ENCODE data around the gene TCF4. TPM values are rescaled to one million over a fixed set of nuclear protein-coding genes. Genes with fewer than 3 reads are reported as not detected.

The TCF4 gene
- total RNA-seq, 1 donor from 2014 or later, result 15.7 TPM

DNA sequence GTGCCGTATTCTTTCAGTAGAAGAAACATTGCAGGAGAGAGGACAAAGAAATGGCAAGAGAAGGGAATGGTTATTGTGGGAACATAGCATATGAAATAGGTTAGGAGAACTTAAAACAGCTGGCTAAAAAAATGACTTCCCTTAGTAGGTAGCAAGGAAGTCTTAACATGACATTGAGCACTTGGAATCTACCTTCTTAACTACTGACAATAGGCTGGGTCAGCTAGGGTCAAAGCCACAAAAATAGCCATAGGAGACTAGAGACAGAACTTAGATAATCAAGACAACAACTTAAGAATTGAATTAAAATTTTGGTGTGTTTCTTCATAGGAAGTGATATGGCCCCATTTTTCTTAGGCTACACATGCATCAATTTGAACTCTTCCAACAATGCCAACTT, 227.9 kb downstream of the TCF4 start:
- Histone ChIP-seq H3K36me3 (ENCODE audit: control insufficient read depth, insufficient read depth, low read length) (no peaks in the 10 kb centered on the region), H3K4me3 (ENCODE audit: low read depth, low read length) (no peak overlapping the region), H3K27me3 (ENCODE audit: control insufficient read depth, insufficient read depth, low read length) (no peaks in the 10 kb centered on the region)
- DNase-seq (ENCODE audit: low read depth), result no peak
- TF ChIP-seq, protein P1, sequence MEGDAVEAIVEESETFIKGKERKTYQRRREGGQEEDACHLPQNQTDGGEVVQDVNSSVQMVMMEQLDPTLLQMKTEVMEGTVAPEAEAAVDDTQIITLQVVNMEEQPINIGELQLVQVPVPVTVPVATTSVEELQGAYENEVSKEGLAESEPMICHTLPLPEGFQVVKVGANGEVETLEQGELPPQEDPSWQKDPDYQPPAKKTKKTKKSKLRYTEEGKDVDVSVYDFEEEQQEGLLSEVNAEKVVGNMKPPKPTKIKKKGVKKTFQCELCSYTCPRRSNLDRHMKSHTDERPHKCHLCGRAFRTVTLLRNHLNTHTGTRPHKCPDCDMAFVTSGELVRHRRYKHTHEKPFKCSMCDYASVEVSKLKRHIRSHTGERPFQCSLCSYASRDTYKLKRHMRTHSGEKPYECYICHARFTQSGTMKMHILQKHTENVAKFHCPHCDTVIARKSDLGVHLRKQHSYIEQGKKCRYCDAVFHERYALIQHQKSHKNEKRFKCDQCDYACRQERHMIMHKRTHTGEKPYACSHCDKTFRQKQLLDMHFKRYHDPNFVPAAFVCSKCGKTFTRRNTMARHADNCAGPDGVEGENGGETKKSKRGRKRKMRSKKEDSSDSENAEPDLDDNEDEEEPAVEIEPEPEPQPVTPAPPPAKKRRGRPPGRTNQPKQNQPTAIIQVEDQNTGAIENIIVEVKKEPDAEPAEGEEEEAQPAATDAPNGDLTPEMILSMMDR (IDR thresholded peaks at IDR 0.05; ENCODE audit: insufficient read depth, low read length, poor library complexity, severe bottlenecking), result no peak

DNA sequence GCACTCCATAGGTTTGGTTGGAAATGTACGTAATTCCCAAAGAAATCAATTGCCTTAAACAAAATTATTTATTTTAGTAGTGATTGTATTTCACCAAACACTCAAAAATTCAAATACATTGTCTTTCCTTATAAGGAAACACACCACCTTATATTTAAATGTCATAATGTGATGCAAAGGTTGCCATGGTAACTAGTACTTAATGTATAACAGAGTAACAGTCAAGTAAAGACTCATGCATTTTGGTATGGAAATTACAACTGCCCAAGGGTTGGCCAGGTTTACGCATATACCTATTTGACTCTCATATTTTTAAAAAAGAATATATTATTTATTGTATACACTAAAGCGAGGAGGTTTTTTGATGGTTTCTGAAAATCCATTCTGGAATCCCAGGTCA, 231.2 kb downstream of the TCF4 start:
- TF ChIP-seq, protein P1 (IDR thresholded peaks at IDR 0.05; ENCODE audit: insufficient read depth, low read length, poor library complexity, severe bottlenecking), result no peak

DNA sequence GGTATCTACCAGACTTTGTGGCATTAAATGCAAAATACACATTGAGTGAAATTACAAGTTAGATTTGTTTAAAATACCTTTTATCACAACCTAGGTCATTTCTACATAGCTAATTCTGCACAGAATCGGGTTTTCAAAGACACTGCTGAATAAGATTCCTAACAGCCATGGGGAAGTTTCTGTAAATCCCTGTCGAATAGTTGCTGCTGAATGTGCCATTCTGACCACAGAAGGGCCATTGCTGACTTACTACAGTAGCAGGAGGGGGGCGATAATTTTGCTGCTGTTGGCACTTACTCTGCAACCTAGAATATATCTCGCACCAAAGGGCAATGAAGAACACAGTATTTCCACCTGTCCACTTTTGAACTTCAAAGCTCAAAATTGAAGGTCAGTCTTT, 232.8 kb downstream of the TCF4 start:
- TF ChIP-seq, protein P1 (IDR thresholded peaks at IDR 0.05; ENCODE audit: insufficient read depth, low read length, poor library complexity, severe bottlenecking), result no peak
- no peaks in the 10 kb centered on the region for H3K36me3 ChIP-seq (ENCODE audit: control insufficient read depth, insufficient read depth, low read length)
- DNase-seq (ENCODE audit: low read depth), result no peak
- no peaks in the 10 kb centered on the region for H3K27me3 ChIP-seq (ENCODE audit: control insufficient read depth, insufficient read depth, low read length)
- no peak overlapping the region for H3K4me3 ChIP-seq (ENCODE audit: low read depth, low read length)

More for the DNA sequence above, 231.2 kb downstream of the TCF4 start:
- no peaks in the 10 kb centered on the region for H3K27me3 ChIP-seq (ENCODE audit: control insufficient read depth, insufficient read depth, low read length)
- H3K36me3 ChIP-seq (ENCODE audit: control insufficient read depth, insufficient read depth, low read length), result no peaks in the 10 kb centered on the region
- H3K4me3 ChIP-seq (ENCODE audit: low read depth, low read length), result no peak overlapping the region
- no peak for DNase-seq (ENCODE audit: low read depth)

DNA sequence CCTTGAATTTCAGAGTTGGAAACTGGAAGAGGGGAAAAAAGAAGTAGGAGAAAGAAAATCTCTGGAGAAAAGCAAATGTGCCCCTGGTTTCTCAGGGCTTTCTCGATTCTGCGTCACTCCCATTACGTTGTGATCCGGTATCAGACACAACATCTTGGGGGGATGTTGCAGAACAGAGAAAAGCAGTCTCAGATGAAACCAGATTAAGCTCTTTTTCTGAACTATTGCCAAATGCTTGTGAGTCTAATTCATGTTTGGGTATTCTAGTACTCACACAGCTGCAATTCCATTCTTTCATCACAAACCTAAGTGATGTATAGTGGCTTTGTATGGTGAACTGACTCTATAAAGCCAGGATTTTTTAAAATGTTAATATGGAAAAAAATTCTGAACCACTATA, 233.2 kb downstream of the TCF4 start:
- H3K4me3 ChIP-seq (ENCODE audit: low read depth, low read length), result no peak overlapping the region
- no peaks in the 10 kb centered on the region for H3K36me3 ChIP-seq (ENCODE audit: control insufficient read depth, insufficient read depth, low read length)
- no peaks in the 10 kb centered on the region for H3K27me3 ChIP-seq (ENCODE audit: control insufficient read depth, insufficient read depth, low read length)
- no peak for DNase-seq (ENCODE audit: low read depth)
- TF ChIP-seq, protein P1 (IDR thresholded peaks at IDR 0.05; ENCODE audit: insufficient read depth, low read length, poor library complexity, severe bottlenecking), result no peak

DNA sequence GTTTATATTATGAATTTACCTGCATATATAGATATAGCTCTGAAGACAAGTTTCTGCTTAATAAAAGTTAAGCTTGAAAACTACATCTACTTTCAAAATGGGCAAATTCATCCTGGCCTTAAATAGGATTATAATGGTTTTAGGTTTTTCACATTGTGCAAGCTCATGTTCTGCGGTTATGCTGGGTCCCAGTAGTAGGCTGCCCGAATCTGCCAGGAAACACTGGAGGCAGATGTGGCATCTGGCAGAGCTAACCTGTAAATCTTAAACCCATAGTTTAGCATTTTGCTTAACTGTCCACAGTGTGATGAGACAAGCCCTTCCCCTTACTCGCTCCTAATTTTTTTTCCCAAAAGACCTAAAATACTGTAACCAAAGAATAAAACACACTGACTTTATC, 234.2 kb downstream of the TCF4 start:
- Histone ChIP-seq H3K4me3 (ENCODE audit: low read depth, low read length) (no peak overlapping the region), H3K36me3 (ENCODE audit: control insufficient read depth, insufficient read depth, low read length) (no peaks in the 10 kb centered on the region), H3K27me3 (ENCODE audit: control insufficient read depth, insufficient read depth, low read length) (no peaks in the 10 kb centered on the region)
- TF ChIP-seq, protein P1 (IDR thresholded peaks at IDR 0.05; ENCODE audit: insufficient read depth, low read length, poor library complexity, severe bottlenecking), result no peak
- no peak for DNase-seq (ENCODE audit: low read depth)

DNA sequence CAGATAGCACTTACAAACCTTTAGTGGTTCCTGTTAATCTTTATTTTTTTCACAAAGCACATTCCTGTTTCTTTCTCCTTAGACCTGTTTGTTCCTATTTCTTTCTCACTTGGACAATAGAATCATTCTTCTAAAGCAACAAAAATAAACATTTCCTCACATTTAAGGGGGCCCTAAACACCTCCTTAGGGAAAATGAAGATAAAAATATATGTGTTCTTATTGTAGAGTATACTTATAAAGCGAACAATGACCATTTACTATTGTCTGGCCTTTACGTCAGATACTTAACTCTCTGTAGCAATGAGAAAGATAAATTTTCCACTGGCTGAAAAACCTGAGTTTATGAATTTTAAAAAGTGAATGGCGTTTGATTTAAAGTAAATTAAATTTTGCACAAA, 234.6 kb downstream of the TCF4 start:
- TF ChIP-seq, protein P1 (IDR thresholded peaks at IDR 0.05; ENCODE audit: insufficient read depth, low read length, poor library complexity, severe bottlenecking), result no peak
- Histone ChIP-seq H3K27me3 (ENCODE audit: control insufficient read depth, insufficient read depth, low read length) (no peaks in the 10 kb centered on the region), H3K4me3 (ENCODE audit: low read depth, low read length) (no peak overlapping the region), H3K36me3 (ENCODE audit: control insufficient read depth, insufficient read depth, low read length) (no peaks in the 10 kb centered on the region)
- DNase-seq (ENCODE audit: low read depth), result no peak

All from kidney epithelial cell (primary cell).